ENCODE data around the gene POLD2.

POLD2 gene

GRCh38 chr7:44151956-44152355 lies 28.6 kb upstream of the POLD2 start:
- Histone ChIP-seq H3K27ac (ENCODE audit: low read length) (no peak overlapping the region), H3K36me3 (ENCODE audit: control insufficient read depth, insufficient read depth, low read length) (no peaks in the 10 kb centered on the region), H3K9me3 (ENCODE audit: control insufficient read depth, insufficient read depth, low read length) (no peaks in the 10 kb centered on the region), H3K4me3 (ENCODE audit: low read length) (no peak overlapping the region), H3K4me1 (ENCODE audit: control insufficient read depth, insufficient read depth, low read length) (0 out of 2 replicates have a peak, but pooled peaks cover 2% of the 10 kb centered on the region), H3K27me3 (ENCODE audit: control insufficient read depth, insufficient read depth, low read length) (no peaks in the 10 kb centered on the region)
- WGBS (ENCODE audit: insufficient coverage, insufficient read length) = no CpG with 5 or more reads among the region's 9 CpGs
- no peak for DNase-seq (ENCODE audit: low read depth, low spot score)

- H3K4me3 ChIP-seq (ENCODE audit: low read length) = no peak overlapping the region
- WGBS (ENCODE audit: insufficient coverage, insufficient read length) = no CpG with 5 or more reads among the region's 16 CpGs
- no peak for DNase-seq (ENCODE audit: low read depth, low spot score)
- no peaks in the 10 kb centered on the region for H3K27me3 ChIP-seq (ENCODE audit: control insufficient read depth, insufficient read depth, low read length)
- 0 out of 2 replicates have a peak, but pooled peaks cover 2% of the 10 kb centered on the region for H3K4me1 ChIP-seq (ENCODE audit: control insufficient read depth, insufficient read depth, low read length)
- H3K27ac ChIP-seq (ENCODE audit: low read length) = no peak overlapping the region
- no peaks in the 10 kb centered on the region for H3K9me3 ChIP-seq (ENCODE audit: control insufficient read depth, insufficient read depth, low read length)
- no peaks in the 10 kb centered on the region for H3K36me3 ChIP-seq (ENCODE audit: control insufficient read depth, insufficient read depth, low read length)
Measured at GRCh38 chr7:44150966-44151941, 27.9 kb upstream of the POLD2 start.

GRCh38 chr7:44150466-44150832 lies 27.1 kb upstream of the POLD2 start:
- no CpG with 5 or more reads among the region's 5 CpGs for WGBS (ENCODE audit: insufficient coverage, insufficient read length)
- peaks cover under 1% of the 10 kb centered on the region; the same call in 1 of the 2 replicates for H3K27me3 ChIP-seq (ENCODE audit: control insufficient read depth, insufficient read depth, low read length)
- peaks cover 3% of the 10 kb centered on the region for H3K4me1 ChIP-seq (ENCODE audit: control insufficient read depth, insufficient read depth, low read length)
- no peak overlapping the region for H3K4me3 ChIP-seq (ENCODE audit: low read length)
- no peaks in the 10 kb centered on the region for H3K36me3 ChIP-seq (ENCODE audit: control insufficient read depth, insufficient read depth, low read length)
- no peak for DNase-seq (ENCODE audit: low read depth, low spot score)
- no peak overlapping the region for H3K27ac ChIP-seq (ENCODE audit: low read length)
- H3K9me3 ChIP-seq (ENCODE audit: control insufficient read depth, insufficient read depth, low read length) = no peaks in the 10 kb centered on the region

- Histone ChIP-seq H3K27ac (ENCODE audit: low read length) (no peak overlapping the region), H3K27me3 (ENCODE audit: control insufficient read depth, insufficient read depth, low read length) (peaks cover 6% of the 10 kb centered on the region; the same call in 1 of the 2 replicates), H3K36me3 (ENCODE audit: control insufficient read depth, insufficient read depth, low read length) (no peaks in the 10 kb centered on the region), H3K4me3 (ENCODE audit: low read length) (no peak overlapping the region), H3K9me3 (ENCODE audit: control insufficient read depth, insufficient read depth, low read length) (no peaks in the 10 kb centered on the region), H3K4me1 (ENCODE audit: control insufficient read depth, insufficient read depth, low read length) (peaks cover 7% of the 10 kb centered on the region)
- no peak for DNase-seq (ENCODE audit: low read depth, low spot score)
- WGBS (ENCODE audit: insufficient coverage, insufficient read length) = no CpG with 5 or more reads among the region's 18 CpGs
Measured at GRCh38 chr7:44149571-44150465, 26.5 kb upstream of the POLD2 start.

- Histone ChIP-seq H3K4me3 (ENCODE audit: low read length) (no peak overlapping the region), H3K27ac (ENCODE audit: low read length) (no peak overlapping the region), H3K27me3 (ENCODE audit: control insufficient read depth, insufficient read depth, low read length) (peaks cover 8% of the 10 kb centered on the region; the same call in 1 of the 2 replicates), H3K9me3 (ENCODE audit: control insufficient read depth, insufficient read depth, low read length) (no peaks in the 10 kb centered on the region), H3K4me1 (ENCODE audit: control insufficient read depth, insufficient read depth, low read length) (peaks cover 7% of the 10 kb centered on the region), H3K36me3 (ENCODE audit: control insufficient read depth, insufficient read depth, low read length) (no peaks in the 10 kb centered on the region)
- WGBS (ENCODE audit: insufficient coverage, insufficient read length) = no CpG with 5 or more reads among the region's 9 CpGs
- no peak for DNase-seq (ENCODE audit: low read depth, low spot score)
Measured at GRCh38 chr7:44148961-44149536, 25.7 kb upstream of the POLD2 start.

- Histone ChIP-seq H3K4me3 (ENCODE audit: low read length) (no peak overlapping the region), H3K27me3 (ENCODE audit: control insufficient read depth, insufficient read depth, low read length) (peaks cover 8% of the 10 kb centered on the region; the same call in 1 of the 2 replicates), H3K9me3 (ENCODE audit: control insufficient read depth, insufficient read depth, low read length) (no peaks in the 10 kb centered on the region), H3K27ac (ENCODE audit: low read length) (no peak overlapping the region), H3K36me3 (ENCODE audit: control insufficient read depth, insufficient read depth, low read length) (no peaks in the 10 kb centered on the region), H3K4me1 (ENCODE audit: control insufficient read depth, insufficient read depth, low read length) (peaks cover 7% of the 10 kb centered on the region)
- no CpG with 5 or more reads among the region's 2 CpGs for WGBS (ENCODE audit: insufficient coverage, insufficient read length)
- no peak for DNase-seq (ENCODE audit: low read depth, low spot score)
Measured at GRCh38 chr7:44148166-44148565, 24.8 kb upstream of the POLD2 start.

- Histone ChIP-seq H3K27me3 (ENCODE audit: control insufficient read depth, insufficient read depth, low read length) (peaks cover 8% of the 10 kb centered on the region; the same call in 1 of the 2 replicates), H3K4me3 (ENCODE audit: low read length) (no peak overlapping the region), H3K36me3 (ENCODE audit: control insufficient read depth, insufficient read depth, low read length) (no peaks in the 10 kb centered on the region), H3K9me3 (ENCODE audit: control insufficient read depth, insufficient read depth, low read length) (no peaks in the 10 kb centered on the region), H3K4me1 (ENCODE audit: control insufficient read depth, insufficient read depth, low read length) (peaks cover 7% of the 10 kb centered on the region), H3K27ac (ENCODE audit: low read length) (no peak overlapping the region)
- no peak for DNase-seq (ENCODE audit: low read depth, low spot score)
- no CpG with 5 or more reads among the region's 33 CpGs for WGBS (ENCODE audit: insufficient coverage, insufficient read length)
Measured at GRCh38 chr7:44147026-44147991, 24.0 kb upstream of the POLD2 start.

- Histone ChIP-seq H3K27me3 (ENCODE audit: control insufficient read depth, insufficient read depth, low read length) (peaks cover 8% of the 10 kb centered on the region; the same call in 1 of the 2 replicates), H3K36me3 (ENCODE audit: control insufficient read depth, insufficient read depth, low read length) (no peaks in the 10 kb centered on the region), H3K4me1 (ENCODE audit: control insufficient read depth, insufficient read depth, low read length) (peaks cover 7% of the 10 kb centered on the region), H3K27ac (ENCODE audit: low read length) (no peak overlapping the region), H3K9me3 (ENCODE audit: control insufficient read depth, insufficient read depth, low read length) (no peaks in the 10 kb centered on the region), H3K4me3 (ENCODE audit: low read length) (peak overlapping the region; percentile 21; the same call in 1 of the 2 replicates)
- peak; percentile 55 for DNase-seq (ENCODE audit: low read depth, low spot score)
- no CpG with 5 or more reads among the region's 65 CpGs for WGBS (ENCODE audit: insufficient coverage, insufficient read length)
Measured at GRCh38 chr7:44145969-44146911, 22.9 kb upstream of the POLD2 start.
